IMR-90 (cell line): ENCODE data around the gene CEMP1. TPM values are rescaled to one million over a fixed set of nuclear protein-coding genes. Genes with fewer than 3 reads are reported as not detected.

Source experiments
- ATAC-seq: fragments of 200-7000 bp; cut with Tn5 transposase; 2 replicates; pipeline ENCODE4 v1.9.1; 2020; ENCODE audit warnings: low read depth, mild to moderate bottlenecking, moderate library complexity
- BruUV-seq: library from RNA; stranded (reverse); fragments of 400-500 nt; replicated peaks from 2 replicates; lab custom pipeline; 2021; lab: Mats Ljungman, UMichigan
- CTCF ChIA-PET: fragments of 300-600 bp; formaldehyde crosslinking; extraction: SDS; loops from one replicate; lab custom pipeline; 2021; ENCODE audit warnings: antibody characterized with exemption; lab: Yijun Ruan, JAX
- POLR2A ChIA-PET: fragments of 300-600 bp; sonication (Branson Sonifier 250); formaldehyde crosslinking; loops from one replicate; lab custom pipeline; 2022; ENCODE audit warnings: antibody characterized with exemption; ENCODE audit not compliant: unreplicated experiment; lab: Charles Lee
- DNase-seq: peaks from one replicate; pipeline ENCODE4 v3.0.0; 2013
- H2AFZ ChIP-seq: replicated peaks from 2 replicates; pipeline ENCODE3; 2013; ENCODE audit warnings: low read length, mild to moderate bottlenecking; ENCODE audit not compliant: poor library complexity
- H2AK5ac ChIP-seq: 2 replicates; pipeline ENCODE4 v1.6.1; 2013; ENCODE audit warnings: low read depth, low read length, inconsistent platforms
- H2AK9ac ChIP-seq: replicated peaks from 2 replicates; pipeline ENCODE3; 2013; ENCODE audit warnings: mild to moderate bottlenecking, low read depth, low read length, moderate library complexity; ENCODE audit not compliant: poor library complexity
- H2BK120ac ChIP-seq: 2 replicates; pipeline ENCODE4 v1.6.1; 2013; ENCODE audit warnings: low read depth, low read length, inconsistent platforms
- H2BK15ac ChIP-seq: 3 replicates; pipeline ENCODE4 v1.6.1; 2013; ENCODE audit warnings: low read depth, low read length, inconsistent platforms
- H2BK20ac ChIP-seq: 2 replicates; pipeline ENCODE4 v1.6.1; 2013; ENCODE audit warnings: low read depth, mild to moderate bottlenecking, inconsistent platforms, low read length, moderate library complexity
- H2BK5ac ChIP-seq: 2 replicates; pipeline ENCODE4 v1.6.1; 2013; ENCODE audit warnings: mild to moderate bottlenecking, low read depth, low read length, inconsistent platforms; ENCODE audit not compliant: poor library complexity, severe bottlenecking
- H3K14ac ChIP-seq: replicated peaks from 2 replicates; pipeline ENCODE4 v1.6.1; 2013; ENCODE audit warnings: low read depth, low read length, inconsistent platforms
- H3K18ac ChIP-seq: 2 replicates; pipeline ENCODE4 v1.6.1; 2013; ENCODE audit warnings: low read depth, low read length, control low read depth
- H3K23ac ChIP-seq: 2 replicates; pipeline ENCODE4 v1.6.1; 2013; ENCODE audit warnings: low read depth, low read length, inconsistent platforms
- H3K27ac ChIP-seq: 2 replicates; pipeline ENCODE4 v1.5.1; 2013; ENCODE audit warnings: mild to moderate bottlenecking, control low read depth, low read length; ENCODE audit not compliant: insufficient read depth
- H3K27me3 ChIP-seq: 2 replicates; pipeline ENCODE4 v1.6.1; 2013; ENCODE audit warnings: low read length; ENCODE audit not compliant: control insufficient read depth, insufficient read depth
- H3K36me3 ChIP-seq: 2 replicates; pipeline ENCODE4 v1.6.1; 2013; ENCODE audit warnings: low read length, mixed read lengths; ENCODE audit not compliant: control insufficient read depth, insufficient read depth
- H3K4ac ChIP-seq: 2 replicates; pipeline ENCODE4 v1.6.1; 2013; ENCODE audit warnings: low read depth, low read length, inconsistent platforms
- H3K4me1 ChIP-seq: 2 replicates; pipeline ENCODE4 v1.6.1; 2013; ENCODE audit warnings: low read length, mixed read lengths; ENCODE audit not compliant: control insufficient read depth, insufficient read depth
- H3K4me2 ChIP-seq: 2 replicates; pipeline ENCODE4 v1.6.1; 2013; ENCODE audit warnings: low read depth, mild to moderate bottlenecking, control low read depth, low read length, moderate library complexity
- H3K4me3 ChIP-seq: 2 replicates; pipeline ENCODE4 v1.5.1; 2013; ENCODE audit warnings: low read depth, mild to moderate bottlenecking, control low read depth, low read length, moderate library complexity; ENCODE audit not compliant: insufficient read depth
- H3K56ac ChIP-seq: 2 replicates; pipeline ENCODE4 v1.6.1; 2013; ENCODE audit warnings: low read length, inconsistent platforms; ENCODE audit not compliant: insufficient read depth; ENCODE audit errors: extremely low read depth
- H3K79me1 ChIP-seq, 2 experiments: 2 replicates each; pipeline ENCODE4 v1.6.1; 2013; ENCODE audit warnings: low read length in 2 of 2, inconsistent platforms in 1 of 2, low read depth in 1 of 2
- H3K9ac ChIP-seq: 2 replicates; pipeline ENCODE4 v1.6.1; 2013; ENCODE audit warnings: low read depth, low read length, control low read depth
- H3K9me1 ChIP-seq: 2 replicates; pipeline ENCODE4 v1.6.1; 2013; ENCODE audit warnings: low read length, inconsistent platforms; ENCODE audit not compliant: insufficient read depth
- H3K9me3 ChIP-seq: 2 replicates; pipeline ENCODE4 v1.6.1; 2013; ENCODE audit warnings: low read length; ENCODE audit not compliant: control insufficient read depth, insufficient read depth
- H4K20me1 ChIP-seq: 2 replicates; pipeline ENCODE4 v1.6.1; 2013; ENCODE audit warnings: low read length, inconsistent platforms; ENCODE audit not compliant: insufficient read depth
- H4K5ac ChIP-seq: 2 replicates; pipeline ENCODE4 v1.6.1; 2013; ENCODE audit warnings: mild to moderate bottlenecking, low read depth, low read length, control low read depth
- H4K8ac ChIP-seq, 2 experiments: 2 replicates each; pipeline ENCODE4 v1.6.1; 2013; ENCODE audit warnings: low read depth in 2 of 2, low read length in 2 of 2, control low read depth in 1 of 2, inconsistent platforms in 1 of 2
- H4K91ac ChIP-seq: 2 replicates; pipeline ENCODE4 v1.6.1; 2013; ENCODE audit warnings: low read depth, low read length, inconsistent platforms; ENCODE audit not compliant: insufficient read depth
- CEBPB ChIP-seq: IDR thresholded peaks from 2 replicates; pipeline ENCODE4 v1.6.1; 2012; ENCODE audit warnings: low read depth, low read length, improper control_type of control experiment
- CHD1 ChIP-seq: IDR thresholded peaks from 2 replicates; pipeline ENCODE4 v1.6.1; 2012; ENCODE audit warnings: low read depth, low read length, improper control_type of control experiment
- FOS ChIP-seq: fragments of 150-350 bp; IDR thresholded peaks from 2 replicates; pipeline ENCODE4 v1.6.1; 2016; ENCODE audit warnings: low read depth, low read length
- MAFK ChIP-seq: IDR thresholded peaks from 2 replicates; pipeline ENCODE4 v1.6.1; 2012; ENCODE audit warnings: low read depth, low read length, improper control_type of control experiment
- MAZ ChIP-seq: IDR thresholded peaks from 2 replicates; pipeline ENCODE4 v1.6.1; 2012; ENCODE audit warnings: low read depth, mild to moderate bottlenecking, low read length, improper control_type of control experiment, moderate library complexity, borderline replicate concordance
- POLR2A ChIP-seq: IDR thresholded peaks from 2 replicates; pipeline ENCODE4 v1.6.1; 2012; ENCODE audit warnings: mild to moderate bottlenecking, low read depth, low read length
- RAD21 ChIP-seq: IDR thresholded peaks from 2 replicates; pipeline ENCODE4 v1.6.1; 2012; ENCODE audit warnings: low read length, improper control_type of control experiment
- SMC3 ChIP-seq: fragments of 150-350 bp; IDR thresholded peaks from 2 replicates; pipeline ENCODE4 v1.6.1; 2016; ENCODE audit warnings: low read depth, mild to moderate bottlenecking, antibody characterized with exemption, low read length, moderate library complexity
- WGBS, 2 experiments: methylation state at CpG; one replicate each; pipeline versions ENCODE4 v1.1.5 to v1.1.7; 2013; ENCODE audit warnings: missing lambda C conversion rate in 2 of 2; ENCODE audit not compliant: insufficient read length in 1 of 2; ENCODE audit errors: extremely low coverage in 2 of 2; 5-methylcytosine and 5-hydroxymethylcytosine counted together
- dilution Hi-C: fragments of 300-500 bp; cut with HindIII; formaldehyde crosslinking; loops from one replicate; pipeline ENCODE4 v1.14.3; 2018; ENCODE audit warnings: low sequenced_read_pairs; ENCODE audit not compliant: unreplicated experiment
- in situ Hi-C: fragments of 300-500 bp; cut with MboI; formaldehyde crosslinking; loops from 3 replicates; pipeline ENCODE4 v1.14.3; 2019; ENCODE audit warnings: low sequenced_read_pairs, inconsistent platforms, mixed read lengths
- intact Hi-C: fragments of 100-400 bp; cut with micrococcal nuclease; formaldehyde crosslinking; loops from 2 replicates; pipeline ENCODE4 v1.10.0; 2022
- polyA plus RNA-seq, 3 experiments: library from polyadenylated mRNA; depleted of rRNA; stranded (reverse); fragments of >200 nt; gene quantifications; 2 replicates each; pipeline ENCODE4 v1.2.3, GENCODE V29; 2012; ENCODE audit warnings: low replicate concordance in 1 of 3
- total RNA-seq: library from RNA; depleted of rRNA; stranded (reverse); fragments of >200 nt; gene quantifications from 2 replicates; pipeline ENCODE4 v1.2.3, GENCODE V29; 2012
- TF ChIP-seq, protein P1 (sequence below): fragments of 150-350 bp; IDR thresholded peaks from 2 replicates; pipeline ENCODE4 v1.6.1; 2016; ENCODE audit warnings: low read depth, mild to moderate bottlenecking, low read length, moderate library complexity, borderline replicate concordance

The CEMP1 gene
- total and polyA plus RNA-seq, 2 of the 4 experiments (the other 2 are of a cell fraction) = not detected

- Histone ChIP-seq H4K8ac (no peak overlapping the region), H3K23ac (no peak overlapping the region), H3K9ac (no peak overlapping the region), H3K14ac (no peak overlapping the region), H3K4ac (no peak overlapping the region), H4K5ac (no peak overlapping the region), H3K4me1 (peaks cover 9% of the 10 kb centered on the region), H3K79me1 (peaks cover 3 to 21% of the 10 kb centered on the region in 2 experiments; a peak in 2 of 4 replicates), H3K9me1 (no peaks in the 10 kb centered on the region), H3K18ac (no peak overlapping the region), H3K27me3 (no peaks in the 10 kb centered on the region), H3K36me3 (peaks cover 19% of the 10 kb centered on the region; the same call in 1 of the 2 replicates), H3K56ac (no peak overlapping the region), H2AK5ac (no peak overlapping the region), H2AK9ac (no peak overlapping the region), H3K4me3 (no peak overlapping the region), H4K91ac (no peak overlapping the region), H2BK15ac (no peak overlapping the region), H2BK5ac (no peak overlapping the region), H2AFZ (no peak overlapping the region), H3K4me2 (no peak overlapping the region), H4K20me1 (peaks cover 17% of the 10 kb centered on the region), H3K9me3 (no peaks in the 10 kb centered on the region), H2BK120ac (no peak overlapping the region), H2BK20ac (no peak overlapping the region), H3K27ac (no peak overlapping the region)
- in situ Hi-C loops (loop anchor here (5.0 to 10.0 kb wide), 2 partner anchors 158 to 245 kb away; partner anchors contain the start of genes ABCA3 and ECI1), intact Hi-C loops (loop anchor here (2.0 kb wide), 1 partner anchor 69 kb away; no protein-coding TSS in a partner anchor), dilution Hi-C loops (no loop called here)
- no peak for TF ChIP-seq SMC3
- no peak for TF ChIP-seq MAZ
- TF ChIP-seq CHD1 = no peak
- no peak for TF ChIP-seq CEBPB
- no peak for TF ChIP-seq MAFK
- TF ChIP-seq, protein P1, sequence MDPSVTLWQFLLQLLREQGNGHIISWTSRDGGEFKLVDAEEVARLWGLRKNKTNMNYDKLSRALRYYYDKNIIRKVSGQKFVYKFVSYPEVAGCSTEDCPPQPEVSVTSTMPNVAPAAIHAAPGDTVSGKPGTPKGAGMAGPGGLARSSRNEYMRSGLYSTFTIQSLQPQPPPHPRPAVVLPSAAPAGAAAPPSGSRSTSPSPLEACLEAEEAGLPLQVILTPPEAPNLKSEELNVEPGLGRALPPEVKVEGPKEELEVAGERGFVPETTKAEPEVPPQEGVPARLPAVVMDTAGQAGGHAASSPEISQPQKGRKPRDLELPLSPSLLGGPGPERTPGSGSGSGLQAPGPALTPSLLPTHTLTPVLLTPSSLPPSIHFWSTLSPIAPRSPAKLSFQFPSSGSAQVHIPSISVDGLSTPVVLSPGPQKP = no peak
- no peak for TF ChIP-seq RAD21
- TF ChIP-seq POLR2A = no peak
- no peak for TF ChIP-seq FOS
- ATAC-seq (no peak), DNase-seq (no peak)
- CTCF ChIA-PET = no interaction called here
- no TSS peak for BruUV-seq
- POLR2A ChIA-PET = no interaction called here
- 98% methylated on average over 9 of the region's 29 CpGs; no CpG with 5 or more reads in 1 of the 2 experiments for WGBS, 2 experiments
These were observed 31.2 kb downstream of the CEMP1 start for GRCh38 chr16:2499890-2500429.
